Measurements from ENCODE around the gene PHKA1.

GRCh38 chrX:72536542-72536941 is 177.6 kb downstream of the PHKA1 start:
- TF ChIP-seq, protein P1, sequence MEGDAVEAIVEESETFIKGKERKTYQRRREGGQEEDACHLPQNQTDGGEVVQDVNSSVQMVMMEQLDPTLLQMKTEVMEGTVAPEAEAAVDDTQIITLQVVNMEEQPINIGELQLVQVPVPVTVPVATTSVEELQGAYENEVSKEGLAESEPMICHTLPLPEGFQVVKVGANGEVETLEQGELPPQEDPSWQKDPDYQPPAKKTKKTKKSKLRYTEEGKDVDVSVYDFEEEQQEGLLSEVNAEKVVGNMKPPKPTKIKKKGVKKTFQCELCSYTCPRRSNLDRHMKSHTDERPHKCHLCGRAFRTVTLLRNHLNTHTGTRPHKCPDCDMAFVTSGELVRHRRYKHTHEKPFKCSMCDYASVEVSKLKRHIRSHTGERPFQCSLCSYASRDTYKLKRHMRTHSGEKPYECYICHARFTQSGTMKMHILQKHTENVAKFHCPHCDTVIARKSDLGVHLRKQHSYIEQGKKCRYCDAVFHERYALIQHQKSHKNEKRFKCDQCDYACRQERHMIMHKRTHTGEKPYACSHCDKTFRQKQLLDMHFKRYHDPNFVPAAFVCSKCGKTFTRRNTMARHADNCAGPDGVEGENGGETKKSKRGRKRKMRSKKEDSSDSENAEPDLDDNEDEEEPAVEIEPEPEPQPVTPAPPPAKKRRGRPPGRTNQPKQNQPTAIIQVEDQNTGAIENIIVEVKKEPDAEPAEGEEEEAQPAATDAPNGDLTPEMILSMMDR (IDR thresholded peaks at IDR 0.05): no peak
- TF ChIP-seq POLR2AphosphoS5 (IDR thresholded peaks at IDR 0.05): no peak
- no peak for TF ChIP-seq POLR2A (IDR thresholded peaks at IDR 0.05)
